Liver (tissue), 9 donors: ENCODE measurements around the gene EMSY. TPM values are rescaled to one million over a fixed set of nuclear protein-coding genes. Genes with fewer than 3 reads are reported as not detected.

Experiments used
- DNase-seq: peaks from one replicate; pipeline ENCODE4 v3.0.0-alpha.2; 2017; ENCODE audit warnings: low spot score
- H3K27ac ChIP-seq, 2 donors: one replicate each; pipeline ENCODE4 v1.7.0; 2013; ENCODE audit warnings: inconsistent platforms in 2 of 2, low read length in 2 of 2, control low read depth in 1 of 2, low read depth in 1 of 2, mild to moderate bottlenecking in 1 of 2
- H3K27me3 ChIP-seq, 4 donors: one replicate each; pipeline versions ENCODE4 v1.6.1 to v1.7.0; 2013; ENCODE audit warnings: low read length in 3 of 4, inconsistent platforms in 1 of 4, mild to moderate bottlenecking in 1 of 4, moderate library complexity in 1 of 4; ENCODE audit not compliant: control insufficient read depth in 4 of 4, insufficient read depth in 4 of 4
- H3K36me3 ChIP-seq, 4 donors: one replicate each; pipeline versions ENCODE4 v1.6.1 to v1.7.0; 2013; ENCODE audit warnings: low read length in 3 of 4, mild to moderate bottlenecking in 3 of 4, low read depth in 1 of 4, moderate library complexity in 1 of 4; ENCODE audit not compliant: control insufficient read depth in 4 of 4, insufficient read depth in 3 of 4
- H3K4me1 ChIP-seq, 4 donors: one replicate each; pipeline versions ENCODE4 v1.6.1 to v1.7.0; 2013; ENCODE audit warnings: low read length in 3 of 4, mild to moderate bottlenecking in 3 of 4, moderate library complexity in 1 of 4; ENCODE audit not compliant: control insufficient read depth in 4 of 4, insufficient read depth in 4 of 4
- H3K4me3 ChIP-seq, 3 donors: one replicate each; pipeline versions ENCODE4 v1.6.1 to v1.7.0; 2013; ENCODE audit warnings: low read length in 3 of 3, control low read depth in 1 of 3, low read depth in 1 of 3, mild to moderate bottlenecking in 1 of 3
- H3K9ac ChIP-seq, 2 donors: one replicate each; pipeline ENCODE4 v1.7.0; 2013; ENCODE audit warnings: low read length in 2 of 2, mild to moderate bottlenecking in 2 of 2, moderate library complexity in 2 of 2, control low read depth in 1 of 2, low read depth in 1 of 2
- H3K9me3 ChIP-seq, 4 donors: one replicate each; pipeline versions ENCODE4 v1.6.1 to v1.7.0; 2013; ENCODE audit warnings: low read length in 3 of 4; ENCODE audit not compliant: control insufficient read depth in 4 of 4
- ATF3 ChIP-seq: IDR thresholded peaks from 2 replicates; pipeline ENCODE4 v1.6.1; 2016; ENCODE audit warnings: antibody characterized with exemption
- CTCF ChIP-seq: fragments of 150-350 bp; IDR thresholded peaks from 2 replicates; pipeline ENCODE4 v1.5.1; 2017; ENCODE audit warnings: improper control_type of control experiment, low read depth, low read length; ENCODE audit not compliant: missing input control
- EGR1 ChIP-seq, 2 donors: IDR thresholded peaks; 2 replicates each; pipeline ENCODE4 v1.6.1; 2016 to 2018; ENCODE audit warnings: antibody characterized with exemption in 2 of 2, low read depth in 2 of 2
- FOXA1 ChIP-seq: IDR thresholded peaks from 2 replicates; pipeline ENCODE4 v1.6.1; 2016; ENCODE audit warnings: antibody characterized with exemption
- FOXA2 ChIP-seq: IDR thresholded peaks from 2 replicates; pipeline ENCODE4 v1.6.1; 2016; ENCODE audit warnings: antibody characterized with exemption
- GABPA ChIP-seq, 2 donors: IDR thresholded peaks in 1 of 2; conservative IDR thresholded peaks in 1 of 2; 2 replicates each; pipeline ENCODE4 v1.6.1; 2016; ENCODE audit warnings: antibody characterized with exemption in 2 of 2, mild to moderate bottlenecking in 1 of 2, moderate library complexity in 1 of 2
- HNF4A ChIP-seq, 2 donors: conservative IDR thresholded peaks; 2 replicates each; pipeline ENCODE4 v1.6.1; 2016; ENCODE audit warnings: antibody characterized with exemption in 2 of 2, mild to moderate bottlenecking in 2 of 2
- HNF4G ChIP-seq: IDR thresholded peaks from 2 replicates; pipeline ENCODE4 v1.6.1; 2016; ENCODE audit warnings: antibody characterized with exemption
- JUND ChIP-seq, 2 donors: IDR thresholded peaks; 2 replicates each; pipeline ENCODE4 v1.6.1; 2016; ENCODE audit warnings: antibody characterized with exemption in 2 of 2
- MAX ChIP-seq: IDR thresholded peaks from 2 replicates; pipeline ENCODE4 v1.6.1; 2016; ENCODE audit warnings: antibody characterized with exemption
- NR2F2 ChIP-seq: IDR thresholded peaks from 2 replicates; pipeline ENCODE4 v1.6.1; 2016; ENCODE audit warnings: antibody characterized with exemption
- RAD21 ChIP-seq, 2 donors: IDR thresholded peaks; 2 replicates each; pipeline ENCODE4 v1.6.1; 2016; ENCODE audit warnings: antibody characterized with exemption in 2 of 2, mild to moderate bottlenecking in 2 of 2
- REST ChIP-seq: IDR thresholded peaks from 2 replicates; pipeline ENCODE4 v1.6.1; 2016; ENCODE audit warnings: antibody characterized with exemption, mild to moderate bottlenecking
- RXRA ChIP-seq, 2 donors: IDR thresholded peaks; 2 replicates each; pipeline ENCODE4 v1.6.1; 2017 to 2018; ENCODE audit warnings: antibody characterized with exemption in 2 of 2, mild to moderate bottlenecking in 1 of 2
- SP1 ChIP-seq: IDR thresholded peaks from 2 replicates; pipeline ENCODE4 v1.6.1; 2018; ENCODE audit warnings: antibody characterized with exemption, mild to moderate bottlenecking
- TAF1 ChIP-seq: conservative IDR thresholded peaks from 2 replicates; pipeline ENCODE4 v1.6.1; 2016; ENCODE audit warnings: antibody characterized with exemption, mild to moderate bottlenecking
- YY1 ChIP-seq: IDR thresholded peaks from 2 replicates; pipeline ENCODE4 v1.6.1; 2016; ENCODE audit warnings: antibody characterized with exemption, mild to moderate bottlenecking
- ZBTB33 ChIP-seq: IDR thresholded peaks from 2 replicates; pipeline ENCODE4 v1.6.1; 2016; ENCODE audit warnings: antibody characterized with exemption
- WGBS: extraction: QIAGEN DNeasy Blood & Tissue Kit; methylation state at CpG from one replicate; pipeline ENCODE4 v1.1.7; 2013; 5-methylcytosine and 5-hydroxymethylcytosine counted together
- polyA plus RNA-seq, 2 donors: library from polyadenylated mRNA; stranded (reverse) in 1 of 2; unstranded in 1 of 2; fragments of 200-250 nt in 1 of 2; fragments of >200 nt in 1 of 2; fragmentation: Nextera tagmentation in 1 of 2; extraction: Ambion mirVana in 1 of 2; gene quantifications; one replicate each; pipeline versions ENCODE4 v1.2.1 to v1.2.3, GENCODE V29; 2013 to 2015
- total RNA-seq, 2 donors: library from RNA; depleted of rRNA; stranded (reverse); fragments of >200 nt; gene quantifications; one replicate each; pipeline ENCODE4 v1.2.3, GENCODE V29; 2014
- donor health status: healthy.
- donor health status: healthy.
- donor health status: healthy.
- donor health status: healthy.
- donor health status: healthy.

EMSY gene
- total and polyA plus RNA-seq, 4 donors: 4.2 to 14.8 (median 8.9) TPM

- H3K36me3 ChIP-seq: no peaks in the 10 kb centered on the region
- TF ChIP-seq NR2F2 (no peak), TAF1 (no peak), ZBTB33 (no peak), SP1 (no peak)
- no peaks in the 10 kb centered on the region for H3K27me3 ChIP-seq
- H3K27ac ChIP-seq: no peak overlapping the region
- no peak for DNase-seq
- WGBS: 85% methylated on average over 3 of the region's 3 CpGs
- H3K4me3 ChIP-seq: no peak overlapping the region
- no peaks in the 10 kb centered on the region for H3K9me3 ChIP-seq
- no peaks in the 10 kb centered on the region for H3K4me1 ChIP-seq
- no peak overlapping the region for H3K9ac ChIP-seq
Measured at GRCh38 chr11:76567261-76567660, 122.4 kb downstream of the EMSY start.

GRCh38 chr11:76568139-76568538 lies 123.3 kb downstream of the EMSY start:
- no peak overlapping the region for H3K27ac ChIP-seq
- DNase-seq: no peak
- no peaks in the 10 kb centered on the region for H3K36me3 ChIP-seq
- no peaks in the 10 kb centered on the region for H3K9me3 ChIP-seq
- H3K27me3 ChIP-seq: no peaks in the 10 kb centered on the region
- no peak overlapping the region for H3K9ac ChIP-seq
- no peaks in the 10 kb centered on the region for H3K4me1 ChIP-seq
- WGBS: 78% methylated on average over 4 of the region's 4 CpGs
- H3K4me3 ChIP-seq: no peak overlapping the region
- no peak for TF ChIP-seq YY1

GRCh38 chr11:76568621-76569020 lies 123.8 kb downstream of the EMSY start:
- DNase-seq: no peak
- no peaks in the 10 kb centered on the region for H3K4me1 ChIP-seq
- no peaks in the 10 kb centered on the region for H3K9me3 ChIP-seq
- no peaks in the 10 kb centered on the region for H3K36me3 ChIP-seq
- no peak overlapping the region for H3K9ac ChIP-seq
- H3K4me3 ChIP-seq: no peak overlapping the region
- TF ChIP-seq EGR1 (IDR thresholded peaks at IDR 0.05; ENCODE audit: low read depth in 2 of 2) (no peak), ATF3 (no peak), GABPA (IDR thresholded peaks at IDR 0.05 in 1 of 2, conservative IDR thresholded peaks at IDR 0.05 in 1 of 2) (no peak), FOXA2 (no peak), SP1 (no peak), FOXA1 (no peak), HNF4A (conservative IDR thresholded peaks at IDR 0.05) (no peak), HNF4G (no peak), RXRA (IDR thresholded peaks at IDR 0.05) (no peak), CTCF (no peak), MAX (no peak), TAF1 (no peak), ZBTB33 (no peak), RAD21 (IDR thresholded peaks at IDR 0.05) (no peak), YY1 (no peak), REST (no peak), JUND (IDR thresholded peaks at IDR 0.05) (no peak), NR2F2 (no peak)
- H3K27me3 ChIP-seq: no peaks in the 10 kb centered on the region
- WGBS: 51% methylated on average over 1 of the region's 1 CpG
- H3K27ac ChIP-seq: no peak overlapping the region
